CMK (cell line): ENCODE data around the gene TPPP3.
"Not testable (repeated sequence)": the region's sequence is repeated elsewhere in the genome, so short reads cannot be mapped to it uniquely, and the experiment has no call there.

Source experiments
- DNase-seq: peaks from one replicate; pipeline ENCODE4 v3.0.0-alpha.2; 2010; ENCODE audit warnings: low read depth

TPPP3 gene

DNA sequence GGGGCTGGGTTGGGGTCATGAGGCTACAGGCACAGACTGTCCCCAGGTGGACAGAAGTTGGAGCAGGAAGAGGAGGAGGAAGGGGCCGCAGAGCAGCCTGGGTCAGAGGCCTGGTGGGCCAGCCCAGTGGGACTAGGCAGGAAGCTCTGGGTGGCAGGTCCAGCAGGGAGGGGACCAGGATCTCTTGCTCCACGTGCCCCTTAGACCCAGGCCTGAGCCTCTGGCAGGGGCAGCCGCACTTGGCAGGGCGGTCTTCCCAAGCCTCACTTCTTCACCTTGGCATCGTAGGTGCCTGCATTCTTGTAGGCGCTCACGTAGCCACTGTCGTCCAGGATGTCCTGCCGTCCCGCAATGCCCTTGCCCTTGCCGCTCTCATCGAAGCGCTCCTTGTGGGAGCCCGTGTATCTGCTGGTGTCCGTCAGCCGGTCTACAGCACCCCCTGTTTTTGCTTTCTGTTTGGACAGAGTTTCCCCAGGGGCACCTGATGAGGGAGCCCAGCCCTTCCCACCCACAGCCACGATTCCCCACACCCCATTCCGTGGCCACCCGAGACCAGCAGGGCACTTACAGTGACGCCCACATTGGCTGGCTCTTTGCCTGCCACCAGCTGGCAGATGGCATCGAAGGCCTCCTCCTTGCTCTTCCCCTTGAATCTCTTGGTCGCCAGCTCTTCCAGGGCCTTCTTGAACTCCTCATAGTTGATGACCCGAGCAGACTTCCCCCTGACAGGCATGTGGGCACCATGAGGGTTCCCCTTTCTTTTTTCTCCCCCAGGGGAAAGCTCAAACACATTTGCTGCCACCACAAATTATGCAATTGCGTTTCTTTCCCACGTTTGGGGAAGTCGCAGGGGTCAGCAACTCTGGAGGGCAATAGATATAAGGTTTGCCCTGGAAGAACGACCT is 3.1 kb downstream of the TPPP3 start:
- DNase-seq = no peak

DNA sequence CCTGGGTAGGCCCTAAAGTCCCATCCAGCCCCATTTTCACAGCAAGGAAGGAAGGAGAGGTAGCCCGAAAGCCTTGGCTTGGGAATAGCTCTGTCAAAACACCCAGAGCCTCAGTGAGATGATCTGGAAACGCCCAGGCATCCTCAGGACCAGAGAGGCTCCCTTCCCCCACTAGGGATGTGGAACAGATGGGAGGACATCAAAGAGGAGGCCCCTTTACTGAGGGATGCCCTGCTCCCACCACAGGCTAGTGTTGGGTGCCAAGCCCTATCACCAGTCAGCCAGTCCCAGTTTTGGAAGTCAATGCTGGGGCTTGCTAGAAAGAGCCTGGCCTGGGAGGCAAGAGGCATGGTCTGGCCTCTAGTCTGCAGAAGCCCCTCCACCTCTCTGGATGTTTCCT is 4.7 kb downstream of the TPPP3 start:
- no peak for DNase-seq

DNA sequence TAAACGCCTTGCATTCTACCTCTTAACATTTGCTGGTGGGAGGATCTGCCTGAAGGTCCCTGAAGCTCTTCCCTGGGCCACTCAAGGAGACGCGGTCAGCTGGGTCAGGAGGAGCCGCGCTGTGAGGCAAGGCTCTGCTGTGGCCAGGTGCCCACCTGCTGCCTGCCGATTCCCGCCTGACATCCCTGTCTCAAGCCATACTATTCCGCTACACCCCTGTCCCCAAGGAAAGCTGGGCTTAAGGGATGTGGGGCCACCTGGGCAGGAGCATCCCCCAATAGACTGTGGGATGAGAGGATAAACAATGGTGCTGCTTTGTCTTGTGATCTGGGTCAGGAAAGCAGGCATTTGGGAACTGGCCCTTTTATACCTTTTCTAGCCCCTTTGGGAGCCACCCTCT is 5.1 kb downstream of the TPPP3 start:
- DNase-seq = no peak

DNA sequence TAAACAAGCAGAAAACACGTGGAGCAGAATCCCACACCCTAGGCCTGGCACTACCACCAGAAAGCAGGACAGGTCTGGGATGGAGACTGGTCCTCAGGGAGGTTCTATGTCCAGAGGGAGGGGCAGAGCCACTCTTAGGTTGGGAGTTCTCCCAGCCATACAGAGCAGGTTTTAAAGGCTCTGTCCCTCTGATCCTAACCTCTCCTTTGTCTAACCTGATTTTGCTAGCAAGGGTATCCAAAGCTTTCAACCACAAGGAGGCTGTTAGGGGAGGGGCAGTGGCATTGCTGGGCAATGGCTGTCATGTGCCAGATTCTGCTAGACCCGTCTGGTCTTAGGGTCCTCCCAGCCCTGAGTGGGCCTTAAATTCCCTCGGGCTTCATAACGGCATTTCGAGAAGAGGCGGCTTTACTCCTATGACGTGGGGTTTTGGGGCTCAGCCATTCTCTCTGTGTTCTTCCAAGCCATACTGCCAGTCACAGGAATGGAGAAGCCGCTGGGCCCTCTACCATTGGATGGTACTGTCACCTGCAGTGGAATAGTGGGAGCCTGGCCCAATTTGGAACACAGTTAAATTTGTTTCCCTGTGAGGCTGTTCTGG is 5.7 kb downstream of the TPPP3 start:
- no peak for DNase-seq

DNA sequence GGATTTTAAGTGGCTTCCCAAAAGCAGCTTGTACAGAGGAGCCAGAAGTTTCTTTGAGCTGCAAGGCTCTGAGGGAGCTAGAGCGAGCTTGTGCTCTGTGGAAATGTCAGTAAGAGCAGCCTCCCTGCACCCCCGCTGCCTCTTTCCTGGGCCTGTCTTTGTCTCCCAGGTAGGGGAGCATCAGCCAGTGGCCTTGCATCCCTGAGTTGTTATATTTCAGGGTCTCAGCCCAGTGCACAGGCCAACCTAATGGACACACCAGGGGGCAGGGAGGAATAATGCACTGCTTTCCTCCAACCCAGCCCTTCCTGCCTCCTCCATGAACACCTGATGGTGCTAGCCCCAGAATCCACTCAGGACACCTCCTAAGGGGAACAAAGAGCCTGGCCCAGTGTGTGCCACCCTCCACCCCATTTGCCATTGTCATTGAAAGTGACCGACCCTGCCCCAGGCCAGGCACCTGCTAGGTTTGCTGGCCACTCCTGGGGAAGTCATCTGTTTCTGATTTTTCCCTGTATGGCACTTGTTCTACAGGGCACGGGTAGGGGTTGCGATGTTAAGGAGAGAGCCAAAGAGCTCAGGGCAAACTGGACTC is 6.3 kb downstream of the TPPP3 start:
- no peak for DNase-seq

DNA sequence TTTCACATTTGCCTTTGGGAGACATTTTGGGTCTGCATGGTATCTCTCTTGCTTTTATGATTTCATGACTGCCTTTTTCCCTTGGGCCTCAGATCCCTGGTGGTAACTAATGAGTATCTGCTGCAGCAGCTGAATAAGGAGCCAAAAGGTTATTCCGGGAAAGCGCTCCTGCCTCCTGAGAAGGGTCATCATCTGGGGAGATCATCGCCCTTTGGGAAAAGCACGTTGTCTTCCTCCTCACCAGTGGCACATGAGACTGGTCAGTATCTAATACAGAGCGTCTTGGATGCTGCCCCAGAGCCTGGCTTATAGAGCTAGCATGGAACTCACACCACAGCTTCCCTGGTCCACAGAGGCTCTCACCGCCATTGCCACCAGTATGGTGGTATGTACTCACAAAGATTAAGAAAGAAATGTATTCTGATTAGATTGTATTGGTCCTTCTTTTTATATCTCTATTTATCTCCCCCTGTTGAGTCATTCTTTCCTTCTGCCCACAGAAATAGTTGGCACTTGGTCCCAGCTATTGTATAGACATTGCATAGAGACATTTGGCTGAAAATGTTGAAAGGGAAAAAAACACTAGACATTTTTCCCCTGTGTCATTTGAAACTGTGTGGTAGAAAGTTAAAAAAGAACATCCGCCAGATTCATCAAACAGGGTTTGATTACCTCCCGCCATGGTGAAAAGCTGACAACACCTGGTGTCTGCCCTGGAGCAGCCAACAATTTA is 8.4 kb downstream of the TPPP3 start:
- DNase-seq = no peak

DNA sequence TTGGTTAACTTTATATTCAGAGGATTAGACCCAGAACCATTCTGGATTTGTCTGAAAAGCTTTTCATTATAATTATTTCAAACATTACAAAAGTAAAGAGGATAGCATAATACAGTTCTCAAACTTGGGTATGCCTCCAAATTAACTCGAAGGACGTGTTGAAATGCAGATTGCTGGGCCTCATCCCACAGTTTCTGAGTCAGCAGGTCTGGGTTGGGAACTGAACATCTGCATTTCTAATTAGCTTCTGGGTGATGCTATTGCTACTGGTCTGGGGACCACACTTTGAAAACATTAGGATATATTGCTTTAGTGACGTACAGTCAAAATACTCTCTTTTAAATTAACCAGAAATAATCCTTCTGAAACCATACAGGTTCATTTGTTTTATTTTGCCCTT is 10.0 kb downstream of the TPPP3 start:
- DNase-seq = no peak

DNA sequence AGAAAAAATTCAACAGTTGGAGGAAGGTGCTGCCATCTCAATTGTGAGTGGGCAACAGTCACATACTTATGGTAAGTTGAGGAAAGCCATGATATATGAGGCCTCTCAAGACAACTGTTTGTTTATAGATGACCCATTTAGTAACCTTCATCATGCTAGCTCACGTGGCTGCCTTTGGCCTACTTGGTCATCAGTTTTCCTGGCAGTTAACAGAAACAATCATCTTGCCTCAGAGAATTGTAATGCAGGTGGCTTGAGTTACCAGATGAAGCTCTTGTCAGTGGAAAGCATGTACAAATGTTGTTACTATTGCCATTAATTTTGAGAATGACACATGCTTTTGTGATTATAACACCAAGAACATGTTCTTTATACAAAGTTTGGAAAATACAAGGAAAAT is 14.7 kb downstream of the TPPP3 start:
- DNase-seq = no peak

DNA sequence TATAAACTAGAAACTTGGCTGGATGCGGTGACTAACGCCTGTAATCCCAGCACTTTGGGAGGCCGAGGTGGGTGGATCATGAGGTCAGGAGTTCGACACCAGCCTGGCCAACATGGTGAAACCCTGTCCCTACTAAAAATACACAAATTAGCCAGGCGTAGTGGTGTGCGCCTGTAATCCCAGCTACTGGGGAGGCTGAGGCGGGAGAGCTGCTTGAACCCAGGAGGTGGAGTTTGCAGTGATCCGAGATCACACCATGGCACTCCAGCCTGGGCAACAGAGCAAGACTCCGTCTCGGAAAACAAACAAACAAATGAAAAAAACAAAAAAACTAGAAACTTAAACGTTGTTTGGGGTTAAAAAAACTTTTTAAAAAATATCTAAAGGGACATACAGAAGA is 17.3 kb downstream of the TPPP3 start:
- not testable (repeated sequence) for DNase-seq

DNA sequence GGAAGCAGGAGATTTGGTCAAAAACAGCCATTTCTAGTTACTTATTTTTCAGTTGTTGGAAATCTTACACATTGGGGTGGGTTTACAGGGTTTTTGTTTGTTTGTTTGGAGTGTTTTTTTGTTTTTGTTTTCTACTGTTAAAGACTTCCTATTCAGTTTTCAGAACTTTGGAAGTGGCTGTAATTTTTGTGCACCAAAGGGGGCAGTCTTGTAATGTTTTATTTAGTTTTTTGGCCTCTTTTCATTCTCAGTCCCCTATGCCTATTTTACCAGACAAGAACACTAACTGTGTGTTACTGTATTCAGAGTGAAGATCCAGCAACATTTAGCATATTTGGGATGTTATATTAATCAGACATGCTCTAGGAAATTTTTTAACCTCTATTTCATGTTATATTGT is 20.6 kb downstream of the TPPP3 start:
- DNase-seq = no peak

DNA sequence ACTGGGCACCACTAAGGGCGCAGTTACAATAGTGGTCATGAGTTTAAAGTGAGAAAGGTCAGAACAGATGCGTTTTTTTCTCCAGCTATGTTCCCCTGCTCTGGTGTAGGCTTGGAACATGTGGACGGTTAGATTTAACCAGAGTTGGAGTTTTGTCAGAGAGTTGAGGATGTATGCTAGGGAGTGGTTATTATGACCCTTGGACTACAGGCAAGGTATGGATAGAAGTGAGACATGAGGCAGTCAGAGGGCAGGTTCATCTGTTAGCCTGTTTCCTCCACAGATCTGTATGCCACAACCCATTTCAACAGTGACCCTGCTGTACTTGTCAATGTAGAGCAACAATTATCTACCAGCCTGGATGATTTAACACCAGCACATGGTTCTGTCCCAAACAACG is 22.6 kb downstream of the TPPP3 start:
- no peak for DNase-seq

DNA sequence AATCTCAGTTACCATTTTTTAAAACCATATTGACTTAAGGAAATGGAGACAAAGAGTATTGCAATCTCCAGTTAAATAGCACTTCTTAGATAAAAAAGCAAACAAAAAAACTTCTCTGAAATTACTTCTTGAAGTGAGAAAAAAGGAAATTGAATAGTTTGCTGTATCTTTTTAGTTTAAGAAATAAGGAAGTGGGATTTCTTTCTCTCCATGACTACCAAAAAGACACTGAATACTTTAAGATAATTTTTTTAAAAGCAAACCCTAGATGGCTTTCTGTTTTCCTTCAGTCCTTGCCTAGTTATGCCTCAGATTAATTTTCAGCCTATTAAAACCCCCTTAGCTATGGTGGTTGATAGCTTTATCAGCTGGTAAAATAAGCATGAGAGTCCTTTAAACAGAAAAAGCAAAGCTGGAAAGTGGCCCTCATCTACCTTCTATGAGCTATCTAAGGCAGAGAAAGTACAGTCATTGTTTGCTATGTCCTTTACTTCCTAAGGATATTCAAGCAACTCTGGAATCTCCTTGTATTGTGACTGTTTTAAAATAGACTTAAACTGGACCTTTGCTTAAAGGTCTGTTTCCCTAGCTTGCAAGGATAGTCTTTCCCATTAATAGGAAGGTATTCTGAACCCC is 28.6 kb downstream of the TPPP3 start:
- no peak for DNase-seq

DNA sequence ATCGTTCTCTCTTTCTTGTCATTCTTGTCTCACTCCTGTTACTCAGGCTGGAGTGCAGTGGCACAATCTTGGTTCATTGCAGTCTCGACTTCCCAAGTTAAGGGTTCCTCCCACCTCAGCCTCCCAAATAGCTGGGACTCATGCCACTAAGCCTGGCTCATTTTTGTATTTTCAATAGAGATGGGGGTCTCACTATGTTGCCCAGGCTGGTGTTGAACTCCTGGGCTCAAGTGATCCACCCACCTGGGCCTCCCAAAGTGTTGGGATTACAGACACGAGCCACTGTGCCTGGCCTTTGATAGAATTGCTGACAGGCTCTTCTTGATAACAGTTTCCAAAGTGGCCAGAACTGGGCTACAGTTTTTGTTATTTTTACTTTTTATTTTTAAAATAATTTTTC is 32.3 kb downstream of the TPPP3 start:
- DNase-seq = no peak

DNA sequence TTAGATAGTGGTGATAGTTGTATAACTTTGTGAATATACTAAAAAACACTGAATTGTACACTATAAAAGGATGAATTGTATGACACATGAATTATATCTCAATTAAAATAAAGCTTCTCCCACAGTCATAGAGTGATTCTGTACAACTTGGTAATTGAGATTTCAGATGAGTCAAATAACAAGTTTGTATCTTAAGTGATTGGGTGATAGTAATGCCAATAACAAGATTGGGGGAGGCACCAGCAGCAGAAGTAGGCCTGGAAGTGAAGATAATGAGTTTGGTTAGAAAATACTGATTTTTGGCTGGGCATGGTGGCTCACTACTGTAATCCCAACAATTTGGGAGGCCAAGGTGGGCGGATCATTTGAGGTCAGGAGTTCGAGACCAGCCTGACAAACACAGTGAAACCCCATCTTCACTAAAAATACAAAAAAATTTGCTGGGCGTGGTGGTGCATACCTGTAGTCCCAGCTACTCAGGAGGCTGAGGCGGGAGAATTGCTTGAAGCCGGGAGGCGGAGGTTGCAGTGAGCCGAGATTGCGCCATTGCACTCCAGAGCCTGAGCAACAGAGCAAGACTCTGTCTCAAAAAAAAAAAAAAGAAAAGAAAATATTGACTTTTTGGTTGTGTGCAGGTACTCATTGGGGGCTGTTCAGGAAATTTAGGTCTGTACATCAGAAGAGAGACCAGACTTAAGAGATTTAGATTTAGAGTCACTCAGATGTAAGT is 33.6 kb downstream of the TPPP3 start:
- DNase-seq = not testable (repeated sequence)

DNA sequence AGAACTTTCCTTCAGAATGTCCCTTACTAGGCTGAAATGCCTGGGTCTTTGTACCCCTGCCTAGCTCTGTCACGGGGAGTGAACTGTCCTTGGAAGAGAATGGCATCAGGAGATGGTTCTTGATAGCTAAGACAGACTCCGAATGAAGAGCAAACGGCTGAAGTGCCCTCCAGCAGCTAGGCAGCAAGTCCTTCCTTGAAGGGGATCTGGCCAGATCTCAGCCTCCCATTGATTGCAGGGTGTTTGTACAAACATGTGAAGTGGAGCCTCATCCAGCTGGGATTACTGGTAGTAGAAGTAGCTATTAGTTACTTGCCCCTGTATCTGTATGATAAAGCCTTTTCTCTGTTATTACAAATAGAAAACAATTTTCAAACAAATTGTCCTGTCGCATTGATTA is 35.7 kb downstream of the TPPP3 start:
- no peak for DNase-seq

DNA sequence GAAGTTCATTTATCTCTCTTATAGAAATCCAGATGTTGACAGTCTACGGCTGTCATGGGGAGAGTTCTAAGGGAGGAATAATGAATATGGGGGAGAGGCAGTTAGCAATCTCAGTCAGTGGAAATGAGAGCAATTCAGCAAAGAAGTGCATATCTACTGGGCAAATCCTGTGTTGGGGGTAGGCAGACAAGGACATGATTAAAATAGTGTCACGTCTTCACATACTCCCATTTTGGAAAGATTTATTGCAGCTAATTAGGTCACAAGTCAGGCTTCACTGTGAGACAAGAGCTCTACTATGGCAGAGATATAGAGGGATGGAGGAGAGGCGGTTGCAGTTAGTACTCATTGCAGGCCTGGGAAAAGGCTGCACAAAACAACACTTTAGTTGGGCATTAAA is 36.9 kb downstream of the TPPP3 start:
- DNase-seq = no peak

DNA sequence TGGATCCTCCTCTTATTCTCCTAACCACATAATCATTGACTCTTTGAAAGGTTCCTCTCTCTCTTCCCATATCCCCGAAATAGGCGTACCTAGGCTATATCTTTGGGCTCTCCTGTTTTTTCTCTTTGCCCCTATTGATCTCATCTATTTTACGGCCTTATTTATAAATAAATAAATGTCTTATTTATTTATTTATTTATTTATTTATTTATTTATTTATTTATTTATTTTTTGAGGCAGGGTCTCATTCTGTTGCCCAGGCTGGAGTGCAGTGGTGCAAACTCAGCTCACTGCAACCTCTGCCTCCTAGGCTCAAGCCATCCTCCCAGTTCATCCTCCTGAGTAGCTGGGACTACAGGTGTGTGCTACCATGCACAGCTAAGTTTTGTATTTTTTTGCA is 40.8 kb downstream of the TPPP3 start:
- not testable (repeated sequence) for DNase-seq

DNA sequence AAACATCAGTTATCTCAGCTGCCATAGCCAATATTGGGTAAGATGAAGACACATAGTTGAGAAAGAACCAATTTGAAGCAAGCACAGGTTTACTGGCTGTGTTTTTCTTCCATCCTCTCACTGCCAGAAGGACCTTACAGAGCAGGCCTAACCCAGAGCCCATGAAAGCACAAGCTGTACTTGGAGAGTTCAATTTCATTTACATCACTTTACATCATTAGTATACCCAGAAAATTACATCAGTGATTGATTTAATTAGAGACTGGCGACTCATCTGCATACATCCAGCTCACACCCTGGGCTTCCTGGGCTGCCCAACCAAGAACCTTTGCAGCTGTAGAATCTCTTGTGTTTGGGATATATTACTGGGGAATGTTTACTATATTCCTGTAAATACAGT is 43.0 kb downstream of the TPPP3 start:
- DNase-seq = no peak

DNA sequence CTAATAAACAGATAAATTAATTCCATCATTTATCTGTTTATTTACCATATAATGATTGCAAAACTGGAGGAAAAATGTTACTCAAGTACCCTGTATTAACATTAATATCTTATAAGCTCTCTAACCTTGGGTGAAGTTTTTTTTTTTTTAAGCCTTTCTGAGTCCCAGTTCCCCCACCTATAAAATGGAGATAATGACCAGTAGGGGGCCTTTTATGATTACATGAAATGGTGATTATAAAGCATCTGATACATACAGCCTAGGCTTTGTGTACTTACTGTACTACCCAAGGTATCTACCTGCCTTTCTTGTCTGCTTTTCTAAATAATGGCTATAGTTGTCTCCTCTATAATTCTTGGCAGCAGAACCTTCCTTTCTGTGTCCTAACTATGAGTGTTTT is 44.1 kb downstream of the TPPP3 start:
- DNase-seq = no peak

DNA sequence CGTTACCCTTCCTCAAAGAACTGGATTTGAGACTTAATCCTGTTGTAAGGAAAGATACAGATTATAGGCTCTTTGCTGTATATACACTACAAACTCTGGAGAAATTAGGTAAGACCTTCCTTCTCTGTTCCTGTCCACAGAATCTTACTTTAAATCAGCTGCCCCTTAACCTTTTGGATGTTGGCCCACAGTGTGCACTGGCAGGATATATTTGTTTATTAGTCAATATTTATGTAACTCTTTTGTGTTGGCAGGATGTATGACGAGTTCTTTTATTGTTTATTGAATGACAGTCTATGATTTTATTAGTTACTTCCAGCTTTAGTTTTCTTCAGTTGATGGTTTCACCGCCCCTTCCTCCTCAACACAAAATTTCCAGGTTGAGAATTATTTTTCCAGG is 47.0 kb downstream of the TPPP3 start:
- DNase-seq = no peak

DNA sequence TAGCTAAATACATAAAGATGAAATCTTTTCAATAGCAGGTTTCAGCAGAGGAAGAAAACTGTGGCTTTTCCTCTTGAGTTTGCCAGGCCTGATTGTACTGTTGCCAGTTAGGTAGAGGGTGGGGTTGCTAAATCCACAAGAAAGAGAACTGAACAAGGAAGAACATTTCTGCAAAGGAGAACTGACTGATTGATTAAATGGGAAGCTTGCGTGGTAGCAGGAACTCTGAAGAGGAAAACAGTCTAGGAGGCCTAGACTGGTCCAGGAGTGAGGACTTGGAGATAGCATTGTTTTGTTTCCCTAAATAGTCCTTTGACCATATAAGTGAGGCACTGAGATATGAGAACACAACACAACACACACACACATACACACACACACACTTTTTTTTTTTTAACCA is 47.9 kb downstream of the TPPP3 start:
- no peak for DNase-seq

DNA sequence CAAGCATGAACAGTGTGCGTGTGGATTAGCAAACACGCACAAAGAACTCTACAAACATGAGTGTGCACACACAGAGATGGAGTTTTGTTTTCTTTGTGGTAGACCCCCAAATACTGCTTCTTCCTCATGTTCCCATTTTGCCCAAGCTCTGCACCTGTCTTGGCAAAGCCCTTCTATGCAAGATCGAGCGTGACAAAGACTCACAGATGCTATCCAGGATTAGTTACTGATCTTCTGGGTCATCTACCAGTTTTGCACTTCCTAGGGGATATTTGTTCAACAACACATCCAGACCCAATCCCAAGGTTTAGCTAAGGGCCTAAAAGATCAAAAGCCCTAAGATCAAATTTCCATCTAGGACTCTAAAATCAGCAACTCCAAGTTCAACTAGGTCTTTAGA is 50.7 kb downstream of the TPPP3 start:
- no peak for DNase-seq
